GM23248 (cell line): ENCODE results near the gene LMOD3. TPM values are rescaled to one million over a fixed set of nuclear protein-coding genes. Genes with fewer than 3 reads are reported as not detected.
A peak's percentile ranks its signal among the peaks of the same experiment; 100 is the strongest.

Experiments
- DNase-seq: peaks from one replicate; pipeline ENCODE4 v3.0.0-alpha.2; 2015
- H2AFZ ChIP-seq: fragments of 200-600 bp; sonication (generic); 2 replicates; pipeline ENCODE4 v1.6.1; 2016; ENCODE audit warnings: antibody characterized with exemption
- H3F3A ChIP-seq: fragments of 200-600 bp; sonication (generic); 2 replicates; pipeline ENCODE4 v1.6.1; 2016; ENCODE audit warnings: mild to moderate bottlenecking, antibody characterized with exemption, mixed run types; ENCODE audit not compliant: insufficient read depth
- H3K27ac ChIP-seq: fragments of 200-600 bp; sonication (generic); 2 replicates; pipeline ENCODE4 v1.5.1; 2016; ENCODE audit warnings: mild to moderate bottlenecking
- H3K27me3 ChIP-seq: fragments of 200-600 bp; sonication (generic); replicated peaks from 2 replicates; pipeline ENCODE4 v1.6.1; 2016; ENCODE audit warnings: mild to moderate bottlenecking; ENCODE audit not compliant: insufficient read depth
- H3K36me3 ChIP-seq: fragments of 200-600 bp; sonication (generic); 2 replicates; pipeline ENCODE4 v1.6.1; 2016; ENCODE audit warnings: low read depth, mild to moderate bottlenecking
- H3K4me1 ChIP-seq: fragments of 200-600 bp; sonication (generic); 2 replicates; pipeline ENCODE4 v1.6.1; 2016; ENCODE audit warnings: mild to moderate bottlenecking; ENCODE audit not compliant: insufficient read depth
- H3K4me2 ChIP-seq: fragments of 200-600 bp; sonication (generic); one replicate; pipeline ENCODE4 v1.6.1; 2016; ENCODE audit warnings: mild to moderate bottlenecking; ENCODE audit not compliant: unreplicated experiment
- H3K4me3 ChIP-seq: fragments of 200-600 bp; sonication (generic); 2 replicates; pipeline ENCODE4 v1.5.1; 2016; ENCODE audit warnings: mild to moderate bottlenecking
- H3K79me2 ChIP-seq: fragments of 200-600 bp; sonication (generic); 2 replicates; pipeline ENCODE4 v1.6.1; 2016; ENCODE audit warnings: mild to moderate bottlenecking; ENCODE audit not compliant: insufficient read depth
- H3K9ac ChIP-seq: fragments of 200-600 bp; sonication (generic); 2 replicates; pipeline ENCODE4 v1.6.1; 2016; ENCODE audit warnings: mild to moderate bottlenecking
- H3K9me2 ChIP-seq: fragments of 200-600 bp; sonication (generic); 2 replicates; pipeline ENCODE4 v1.6.1; 2016; ENCODE audit warnings: mixed run types, mild to moderate bottlenecking, moderate library complexity; ENCODE audit not compliant: insufficient read depth
- H3K9me3 ChIP-seq: fragments of 200-600 bp; sonication (generic); one replicate; pipeline ENCODE4 v1.6.1; 2017; ENCODE audit warnings: low read depth
- H4K20me1 ChIP-seq: fragments of 200-600 bp; sonication (generic); 2 replicates; pipeline ENCODE4 v1.6.0; 2016; ENCODE audit not compliant: insufficient read depth
- EZH2 ChIP-seq: fragments of 200-600 bp; sonication (generic); IDR thresholded peaks from 2 replicates; pipeline ENCODE4 v1.6.1; 2018; ENCODE audit warnings: antibody characterized with exemption, mild to moderate bottlenecking; ENCODE audit not compliant: insufficient read depth, poor library complexity, severe bottlenecking
- EZH2phosphoT487 ChIP-seq: fragments of 200-600 bp; sonication (generic); IDR thresholded peaks from 2 replicates; pipeline ENCODE4 v1.6.1; 2018; ENCODE audit warnings: antibody characterized with exemption, moderate library complexity, mild to moderate bottlenecking, low read depth; ENCODE audit not compliant: insufficient read depth
- WGBS, 2 experiments: methylation state at CpG; one replicate each; pipeline ENCODE4 v1.1.6; 2015 to 2017; ENCODE audit warnings: low lambda C conversion rate in 2 of 2, low coverage in 1 of 2; ENCODE audit errors: missing lambda C conversion rate in 2 of 2; 5-methylcytosine and 5-hydroxymethylcytosine counted together
- in situ Hi-C: fragments of 300-500 bp; cut with MboI; formaldehyde crosslinking; loops from 2 replicates; pipeline ENCODE4 v1.15.0; 2020
- polyA plus RNA-seq: library from polyadenylated mRNA; unstranded; fragments of >200 nt; fragmentation: Nextera tagmentation; extraction: Ambion mirVana; gene quantifications from 2 replicates; pipeline ENCODE4 v1.2.1, GENCODE V29; 2016
- total RNA-seq: library from RNA; depleted of rRNA; stranded (reverse); fragments of >200 nt; shearing (Covaris generic); gene quantifications from 2 replicates; pipeline ENCODE4 v1.2.3, GENCODE V29; 2014

Gene LMOD3
- total and polyA plus RNA-seq, 2 experiments from 2014 or later, result not detected

DNA sequence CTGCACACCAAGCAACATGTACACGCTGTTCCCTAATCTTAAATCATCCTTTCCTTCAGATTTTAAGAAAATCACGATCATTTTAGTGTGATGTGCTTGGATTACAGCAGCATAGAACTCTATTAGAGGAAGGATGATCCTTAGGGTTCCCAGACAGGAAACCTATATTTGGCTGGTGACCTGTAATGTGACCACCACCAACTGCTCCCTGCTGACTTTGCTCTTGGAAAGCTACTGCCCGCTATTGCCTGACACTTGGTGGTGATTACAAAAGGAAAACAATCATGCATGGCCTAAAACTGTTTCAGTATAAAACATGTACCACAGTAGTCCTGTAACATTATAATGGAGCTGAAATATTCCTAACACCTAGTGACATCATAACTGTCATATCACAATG, 27.2 kb upstream of the LMOD3 start:
- H3K9me3 ChIP-seq, result no peaks in the 10 kb centered on the region
- in situ Hi-C loops, result no loop called here
- H3F3A ChIP-seq, result no peaks in the 10 kb centered on the region
- peaks cover 20% of the 10 kb centered on the region for H3K27me3 ChIP-seq
- no peak overlapping the region for H2AFZ ChIP-seq
- no peak overlapping the region for H3K4me3 ChIP-seq
- 62 to 64% methylated on average over 3 of the region's 3 CpGs for WGBS, 2 experiments
- H4K20me1 ChIP-seq, result no peaks in the 10 kb centered on the region
- no peak overlapping the region for H3K4me2 ChIP-seq
- no peak for DNase-seq
- no peaks in the 10 kb centered on the region for H3K79me2 ChIP-seq
- no peak overlapping the region for H3K27ac ChIP-seq
- no peaks in the 10 kb centered on the region for H3K36me3 ChIP-seq
- H3K9ac ChIP-seq, result no peak overlapping the region
- no peaks in the 10 kb centered on the region for H3K4me1 ChIP-seq
- TF ChIP-seq EZH2phosphoT487 (no peak), EZH2 (no peak)
- no peaks in the 10 kb centered on the region for H3K9me2 ChIP-seq

DNA sequence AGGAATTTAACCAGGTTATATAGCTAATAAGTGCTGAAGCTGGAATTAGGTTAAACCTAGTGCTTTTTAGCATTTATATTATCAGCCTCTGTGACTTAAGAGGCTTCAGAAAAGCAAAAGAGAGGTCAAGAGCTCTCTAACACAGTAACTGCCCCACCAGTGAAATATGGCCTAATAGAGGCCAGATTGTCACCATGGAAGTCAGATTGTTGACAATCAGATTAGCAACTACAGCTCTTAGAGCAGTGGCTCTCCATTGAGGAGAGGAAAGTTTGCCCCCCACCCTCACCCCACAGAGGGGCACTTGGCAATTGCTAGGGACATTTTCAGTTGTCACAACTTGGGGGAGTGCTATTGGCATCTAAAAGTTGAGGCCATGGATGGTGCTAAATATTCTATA, 23.3 kb upstream of the LMOD3 start:
- H3K9me2 ChIP-seq, result no peaks in the 10 kb centered on the region
- H3K27me3 ChIP-seq, result peaks cover 19% of the 10 kb centered on the region
- no peaks in the 10 kb centered on the region for H3K36me3 ChIP-seq
- no peaks in the 10 kb centered on the region for H3F3A ChIP-seq
- in situ Hi-C loops, result no loop called here
- no peak overlapping the region for H3K4me2 ChIP-seq
- no peaks in the 10 kb centered on the region for H3K4me1 ChIP-seq
- no peak for DNase-seq
- H3K9ac ChIP-seq, result no peak overlapping the region
- no peaks in the 10 kb centered on the region for H3K79me2 ChIP-seq
- no peaks in the 10 kb centered on the region for H3K9me3 ChIP-seq
- H4K20me1 ChIP-seq, result no peaks in the 10 kb centered on the region
- no peak overlapping the region for H2AFZ ChIP-seq
- no peak overlapping the region for H3K27ac ChIP-seq
- no peak for TF ChIP-seq EZH2
- no peak for TF ChIP-seq EZH2phosphoT487
- H3K4me3 ChIP-seq, result no peak overlapping the region

DNA sequence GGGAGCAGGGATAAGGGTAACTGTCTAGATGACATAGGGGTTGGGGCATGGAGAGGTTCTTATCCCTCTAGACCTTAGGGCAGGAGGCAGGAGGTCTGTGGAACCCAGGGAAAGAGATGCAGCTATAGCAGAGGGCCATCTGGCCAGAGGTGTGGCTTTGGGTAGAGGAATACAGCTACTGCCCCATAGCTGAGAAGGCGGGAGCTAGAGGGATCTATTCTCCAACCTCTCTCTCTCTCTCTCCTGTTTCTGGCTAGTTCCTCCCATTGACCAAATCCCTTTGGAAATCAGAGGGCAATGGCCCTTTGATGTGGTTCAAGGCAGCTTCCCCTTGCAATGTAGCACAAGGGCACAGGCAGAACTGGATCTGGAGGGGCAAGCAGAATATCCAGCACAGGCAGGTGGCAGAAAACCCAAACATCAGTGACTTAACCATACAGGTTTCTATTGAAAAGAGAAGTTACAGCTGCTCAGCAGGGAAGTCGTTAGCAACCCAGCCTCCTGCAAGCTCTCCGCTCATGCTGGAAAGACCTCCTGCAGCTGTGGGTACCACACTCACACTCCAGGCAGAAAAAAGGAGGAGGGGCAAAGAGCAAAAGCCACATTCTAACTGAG, 22.3 kb upstream of the LMOD3 start:
- Histone ChIP-seq H3K27ac (no peak overlapping the region), H3K9me2 (no peaks in the 10 kb centered on the region), H3K27me3 (peaks cover 19% of the 10 kb centered on the region), H3K36me3 (no peaks in the 10 kb centered on the region), H3F3A (no peaks in the 10 kb centered on the region), H3K4me3 (no peak overlapping the region), H3K79me2 (no peaks in the 10 kb centered on the region), H2AFZ (no peak overlapping the region), H3K9me3 (no peaks in the 10 kb centered on the region), H3K4me1 (no peaks in the 10 kb centered on the region), H3K4me2 (no peak overlapping the region), H3K9ac (no peak overlapping the region), H4K20me1 (no peaks in the 10 kb centered on the region)
- TF ChIP-seq EZH2phosphoT487, result no peak
- no peak for TF ChIP-seq EZH2
- WGBS, 2 experiments, result 68% methylated on average over 3 of the region's 3 CpGs
- in situ Hi-C loops, result no loop called here
- no peak for DNase-seq

DNA sequence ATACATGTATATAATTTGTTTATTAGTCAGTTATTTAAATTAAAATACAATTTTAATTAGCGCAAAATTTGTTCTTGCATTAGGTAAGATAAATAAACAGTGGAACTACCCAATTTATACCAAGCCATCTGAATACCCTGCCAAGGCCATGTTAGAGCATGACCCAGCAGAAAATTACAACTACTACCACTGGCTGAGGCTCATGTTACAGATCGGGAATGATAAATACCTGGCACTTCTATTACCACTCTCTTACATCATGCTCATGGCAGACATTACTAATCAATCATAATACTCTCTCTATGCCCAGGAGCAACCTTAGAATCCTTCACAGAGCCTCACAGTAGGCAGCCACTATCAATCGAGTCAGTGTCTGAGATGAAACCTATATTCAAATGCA, 21.2 kb upstream of the LMOD3 start:
- Histone ChIP-seq H3K4me1 (no peaks in the 10 kb centered on the region), H4K20me1 (no peaks in the 10 kb centered on the region)
- peak; percentile 6 for DNase-seq

More for the DNA sequence above, 21.2 kb upstream of the LMOD3 start:
- Histone ChIP-seq H3K79me2 (no peaks in the 10 kb centered on the region), H3K9me2 (no peaks in the 10 kb centered on the region), H2AFZ (no peak overlapping the region), H3K36me3 (no peaks in the 10 kb centered on the region), H3K9ac (no peak overlapping the region), H3F3A (no peaks in the 10 kb centered on the region), H3K27me3 (peaks cover 24% of the 10 kb centered on the region), H3K4me3 (no peak overlapping the region), H3K4me2 (no peak overlapping the region), H3K27ac (no peak overlapping the region), H3K9me3 (no peaks in the 10 kb centered on the region)
- in situ Hi-C loops, result no loop called here
- WGBS, 2 experiments, result 76% methylated on average over 3 of the region's 3 CpGs
- TF ChIP-seq EZH2phosphoT487 (no peak), EZH2 (no peak)
